CD4-positive, alpha-beta T cell treated with Interleukin-17A for 4 hours (primary cell): ENCODE results near the gene KLHL29.
A peak's percentile ranks its signal among the peaks of the same experiment; 100 is the strongest.

ENCODE experiments used
- DNase-seq: peaks from one replicate; pipeline ENCODE4 v3.0.0-alpha.2; 2020; ENCODE audit warnings: mixed read lengths

The KLHL29 gene

DNA sequence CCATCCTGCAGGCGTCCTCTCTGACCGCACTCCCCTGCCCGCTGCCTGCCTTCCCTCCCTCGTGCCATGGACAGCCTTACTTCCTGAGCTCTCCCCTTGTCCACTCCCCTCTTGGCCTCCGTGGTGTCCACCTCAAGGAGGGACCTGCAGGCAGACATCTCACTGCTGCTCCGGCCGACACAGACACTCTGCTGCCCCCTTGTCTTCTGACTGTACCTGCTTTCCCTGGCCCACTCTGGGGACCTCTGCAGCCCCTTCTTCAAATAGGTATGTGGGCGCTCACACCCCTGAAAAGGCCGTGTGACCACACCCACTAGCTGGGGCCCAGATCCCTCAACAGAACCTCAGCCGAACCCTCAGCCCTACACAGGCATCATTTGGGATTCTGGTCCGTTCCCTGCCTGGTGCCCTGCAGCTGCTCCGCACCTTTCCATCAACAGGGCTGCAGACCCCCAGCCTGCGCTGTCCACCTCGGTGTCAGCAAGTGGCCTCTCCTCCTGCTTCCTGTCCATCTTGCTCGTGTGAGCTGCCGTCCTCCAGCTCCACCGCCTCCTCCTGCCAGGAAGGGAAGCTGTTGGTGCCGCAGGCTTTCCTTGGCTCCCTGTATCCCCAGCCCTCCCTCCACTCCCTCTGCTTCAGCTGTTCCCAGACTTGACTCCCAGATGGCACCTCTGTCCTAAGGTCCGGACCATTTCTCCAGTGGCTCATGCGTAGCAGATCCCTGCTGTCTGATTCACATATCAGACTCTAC lies 94.1 kb downstream of the KLHL29 start:
- DNase-seq: no peak

- no peak for DNase-seq
These were observed 96.2 kb downstream of the KLHL29 start for GRCh38 chr2:23480957-23481797.

DNA sequence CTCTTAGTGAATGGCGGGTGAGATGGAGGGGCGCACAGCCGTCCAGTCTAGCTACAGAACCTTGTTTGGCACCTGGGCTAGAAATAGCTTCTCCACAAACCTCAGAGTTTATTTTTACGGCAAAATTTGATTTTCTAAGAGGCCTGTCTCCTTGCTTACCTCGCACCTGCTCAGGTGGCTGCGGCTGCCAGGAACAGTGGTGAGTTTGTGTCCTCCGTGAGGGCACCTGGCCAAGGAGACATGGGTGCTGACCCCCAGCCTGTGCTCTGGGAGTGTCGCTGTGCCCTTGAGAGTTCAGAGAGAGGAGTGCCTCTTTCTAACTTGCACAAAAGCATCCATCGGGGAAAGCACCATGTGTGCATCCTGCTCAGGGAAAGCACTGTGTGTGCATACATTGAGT lies 97.2 kb downstream of the KLHL29 start:
- DNase-seq: no peak

DNA sequence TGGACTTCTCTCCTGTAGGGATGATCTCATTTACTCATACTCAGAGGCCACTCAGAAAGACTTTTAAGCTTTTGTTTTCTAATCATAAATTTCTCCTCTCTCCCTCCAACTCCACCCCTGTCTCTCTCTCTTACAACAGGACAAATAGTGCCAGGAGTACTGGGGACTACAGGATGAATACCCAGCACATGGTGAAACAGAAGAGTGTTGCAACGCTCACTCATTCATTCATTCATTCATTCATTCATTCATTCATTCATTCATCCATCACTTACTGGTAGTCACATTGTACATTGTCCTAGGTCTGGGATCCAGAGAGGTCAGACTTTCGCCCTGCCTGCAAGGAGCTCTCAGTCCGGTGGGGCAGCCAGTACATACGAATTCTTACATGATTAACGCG lies 97.6 kb downstream of the KLHL29 start:
- no peak for DNase-seq

- DNase-seq: no peak
These were observed 98.8 kb downstream of the KLHL29 start for GRCh38 chr2:23483791-23484190.

- no peak for DNase-seq
These were observed 99.3 kb downstream of the KLHL29 start for GRCh38 chr2:23484275-23484674.

DNA sequence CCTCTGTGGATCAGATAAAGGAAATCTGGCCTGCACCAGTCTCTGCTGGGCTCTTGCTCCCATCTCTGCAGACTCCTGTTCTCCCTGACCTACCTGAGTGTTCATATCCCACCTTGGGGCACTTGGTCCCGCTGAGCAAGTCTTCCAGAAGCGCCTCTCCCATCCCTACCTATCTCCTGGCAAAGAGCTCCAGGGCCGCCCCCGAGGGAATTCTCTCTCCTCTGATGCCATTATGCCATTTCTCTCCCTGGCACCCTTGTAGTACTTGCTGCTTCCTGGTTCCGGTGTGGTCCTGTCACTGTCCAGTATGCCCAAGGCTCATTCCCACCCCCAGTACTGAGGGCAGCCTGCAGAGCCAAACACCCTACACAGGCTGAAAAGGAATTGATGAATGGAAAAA lies 99.8 kb downstream of the KLHL29 start:
- no peak for DNase-seq

DNA sequence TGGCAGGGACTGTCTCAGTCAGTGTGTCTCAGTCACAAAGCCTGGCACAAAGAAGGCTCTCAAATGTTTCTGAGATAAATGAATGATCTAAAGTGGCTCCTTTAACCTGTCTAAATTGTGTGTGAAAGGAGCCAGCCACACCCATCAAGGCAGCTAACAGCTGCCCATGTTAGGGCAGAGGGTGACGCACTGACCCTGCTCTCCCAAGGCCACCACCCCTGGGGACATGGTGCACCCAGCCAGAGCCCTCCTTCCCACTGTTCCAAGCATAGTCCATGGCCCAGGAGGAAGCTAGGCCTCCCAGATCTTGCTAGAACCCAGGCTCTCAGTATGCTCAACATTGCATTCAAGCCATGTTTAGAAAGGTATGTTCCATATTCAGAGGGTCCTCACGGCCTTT lies 100.3 kb downstream of the KLHL29 start:
- no peak for DNase-seq

DNA sequence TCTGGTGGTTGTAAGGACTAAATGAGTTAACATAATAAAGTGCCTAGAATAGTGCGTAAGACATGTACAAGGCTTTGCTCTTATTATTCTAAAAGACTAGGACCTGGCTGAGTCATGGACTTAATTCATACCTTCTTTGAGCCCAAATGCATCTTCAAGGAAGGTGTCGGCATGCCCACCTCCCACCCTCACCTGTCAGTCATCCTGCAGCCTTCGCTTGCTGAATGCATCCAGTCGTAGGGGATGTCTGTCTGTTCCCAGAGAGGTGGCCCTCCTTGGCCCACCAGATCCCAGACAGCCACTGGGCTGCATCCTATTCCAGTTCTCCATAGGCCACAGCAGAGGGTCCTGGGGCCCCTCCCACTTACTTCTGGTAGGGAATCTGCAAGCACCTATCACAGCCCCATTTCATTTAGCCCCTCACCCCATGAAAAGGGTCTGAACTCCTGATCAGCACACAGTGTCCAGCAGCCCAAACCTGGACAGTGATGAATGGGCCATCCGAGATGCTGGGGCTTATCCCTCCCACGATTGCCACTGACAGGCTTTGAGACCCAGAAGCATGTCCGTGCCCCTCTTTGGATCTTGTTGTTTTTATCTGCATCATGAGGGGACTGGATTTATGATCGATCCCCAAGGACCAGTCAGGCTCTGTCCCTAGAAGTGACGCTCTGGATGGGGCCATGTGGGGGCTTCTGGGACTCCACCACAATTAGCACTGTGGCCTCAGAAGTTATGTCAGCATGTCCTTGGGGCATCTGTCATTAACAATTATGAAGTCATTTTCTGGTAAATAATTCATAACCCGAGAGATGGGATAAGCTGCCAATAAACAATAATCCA lies 101.1 kb downstream of the KLHL29 start:
- DNase-seq: no peak

DNA sequence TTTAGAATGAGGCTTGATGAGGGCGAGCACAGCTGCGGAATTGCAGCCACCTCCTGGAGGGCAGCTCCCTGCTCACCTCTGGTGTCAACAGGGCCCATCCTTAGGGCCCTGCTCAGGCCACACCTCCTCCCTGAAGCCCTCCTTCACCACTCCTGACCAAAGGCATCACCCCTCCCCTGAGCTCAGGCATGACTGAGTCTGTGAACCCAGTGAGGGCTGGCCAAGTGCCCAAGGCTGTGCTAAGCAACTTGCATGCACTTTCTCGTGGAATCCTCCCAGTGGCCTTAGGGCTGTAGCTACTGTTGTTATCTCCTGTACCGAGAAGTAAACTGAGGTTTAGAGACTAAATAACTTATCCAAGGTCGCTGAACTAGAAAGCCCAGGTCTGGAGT lies 101.7 kb downstream of the KLHL29 start:
- no peak for DNase-seq

DNA sequence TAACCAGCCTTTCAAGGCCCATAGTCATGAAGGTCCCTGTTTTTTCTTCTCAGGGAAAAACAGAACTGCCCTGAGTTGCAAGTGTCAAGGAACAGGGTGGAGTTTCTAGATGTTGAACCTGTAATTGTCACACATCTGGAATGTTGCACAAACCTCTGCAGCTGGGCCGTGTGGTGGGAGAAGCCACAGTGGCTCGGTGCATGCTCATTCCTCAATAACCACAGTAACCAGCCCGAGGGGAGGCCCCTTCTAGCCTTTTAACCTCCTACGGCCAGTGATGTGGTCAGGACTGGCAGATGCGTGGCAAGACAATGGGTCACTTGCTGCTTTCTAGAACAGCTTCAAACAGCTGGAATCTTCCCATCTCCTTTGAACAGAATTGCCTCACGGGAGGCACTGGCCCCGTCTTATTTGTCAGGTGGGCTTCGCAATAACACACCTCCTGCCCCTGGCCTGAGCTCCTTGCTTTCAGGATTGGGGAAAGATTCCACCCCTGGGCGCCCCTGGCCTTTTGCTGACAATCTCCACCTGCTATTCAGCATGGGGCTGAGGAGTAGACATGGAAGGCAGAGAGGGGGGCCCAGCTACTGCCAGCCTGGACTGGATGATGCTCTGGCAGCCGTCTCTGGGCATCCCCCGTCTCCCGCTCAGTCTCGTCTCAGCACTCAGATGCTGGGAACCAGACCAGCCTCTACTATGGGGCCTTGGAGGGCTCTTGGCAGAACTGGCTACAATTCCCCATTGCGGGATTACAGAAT lies 102.9 kb downstream of the KLHL29 start:
- DNase-seq: no peak

GRCh38 chr2:23488584-23488983 lies 103.6 kb downstream of the KLHL29 start:
- DNase-seq: no peak

DNA sequence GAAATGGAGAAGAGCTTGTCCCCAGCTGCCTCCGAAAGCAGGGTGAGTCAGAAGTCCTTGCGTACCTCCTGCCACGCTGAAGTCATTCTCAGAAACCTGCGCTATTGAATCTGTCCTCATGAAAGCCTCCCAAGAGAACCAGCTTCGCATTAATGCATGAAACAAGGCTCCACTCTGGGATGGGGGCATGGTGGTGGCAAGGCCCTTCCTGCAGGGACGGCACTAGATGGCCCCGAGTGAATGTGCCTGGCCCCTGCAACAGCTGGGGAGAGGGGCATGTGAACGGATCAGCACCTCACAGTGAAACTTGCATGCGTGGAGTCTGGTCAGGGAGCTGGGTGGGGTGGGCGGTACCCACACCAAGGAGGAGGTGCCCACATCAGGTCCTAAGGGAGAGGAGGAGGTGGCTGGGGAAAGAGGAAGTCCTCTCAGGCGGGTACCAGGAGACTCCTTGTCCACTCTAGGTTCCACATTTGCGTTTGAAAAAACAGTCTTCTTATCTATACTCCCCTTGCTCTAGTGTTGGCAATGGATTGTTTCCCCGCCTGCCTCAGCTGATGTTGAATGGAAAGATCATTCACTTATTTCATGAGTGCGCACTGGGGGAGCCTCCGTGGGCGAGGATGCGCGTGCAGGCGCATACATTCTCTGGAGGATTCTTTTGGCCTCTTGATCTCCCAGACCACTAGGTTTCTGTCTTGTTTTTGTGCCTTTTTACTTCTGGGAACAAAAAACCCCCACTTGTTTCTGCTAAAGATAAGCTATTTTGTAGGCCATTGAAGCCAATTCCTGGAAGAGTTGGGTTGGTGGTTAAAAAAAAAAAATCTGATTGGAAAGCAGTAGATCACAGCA lies 104.7 kb downstream of the KLHL29 start:
- DNase-seq: no peak

DNA sequence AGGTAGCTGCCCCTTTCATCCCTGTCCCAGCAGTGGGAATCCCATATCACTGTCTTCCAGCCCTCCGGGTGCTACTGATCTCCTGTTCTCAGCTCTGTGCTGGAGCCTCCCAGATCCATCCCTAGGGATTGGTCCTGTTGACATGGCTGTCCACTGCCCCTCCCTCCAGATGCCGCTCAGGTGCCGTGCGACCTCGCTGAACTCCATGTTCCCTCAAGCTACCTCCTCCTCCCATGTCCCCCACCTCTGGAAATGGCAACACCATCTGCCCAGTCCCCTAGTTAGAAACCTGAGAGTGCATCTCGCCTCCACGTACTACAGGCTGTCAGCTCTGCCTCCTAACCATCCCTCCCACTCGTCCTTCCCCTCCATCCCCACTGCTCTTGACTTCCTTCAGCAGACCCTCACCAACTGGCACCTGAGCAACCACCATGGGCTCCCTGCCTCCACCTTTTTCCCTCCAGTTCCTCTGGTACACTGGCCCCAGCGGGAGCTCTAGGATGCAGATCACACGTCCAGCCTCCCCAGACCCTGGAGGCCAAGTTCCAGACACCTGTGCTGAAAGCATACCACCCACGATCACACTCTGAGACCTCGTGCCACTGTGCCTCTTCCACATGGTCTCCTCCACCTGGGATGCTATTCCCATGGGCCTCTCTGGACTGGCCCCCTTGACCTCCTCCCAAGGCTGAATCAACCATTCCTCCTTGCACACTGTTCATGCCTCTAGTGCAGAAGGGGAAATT lies 106.8 kb downstream of the KLHL29 start:
- DNase-seq: no peak

DNA sequence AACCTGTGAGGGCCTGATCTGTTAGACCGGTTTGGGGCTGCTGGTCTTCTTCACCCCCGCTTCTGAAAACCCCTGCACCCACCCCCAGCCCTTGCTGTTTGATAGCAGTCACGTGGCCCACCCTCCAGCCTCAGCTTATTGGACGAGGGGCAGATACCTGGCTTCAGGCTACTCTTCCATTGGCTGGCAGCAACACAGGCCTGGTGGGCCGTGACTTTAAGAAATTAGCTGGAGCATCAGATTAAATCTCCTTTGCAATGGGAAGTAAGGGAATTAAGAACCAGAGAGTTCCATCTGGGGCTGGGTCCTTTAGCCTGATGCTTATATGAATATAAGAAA lies 107.3 kb downstream of the KLHL29 start:
- no peak for DNase-seq

- no peak for DNase-seq
These were observed 107.9 kb downstream of the KLHL29 start for GRCh38 chr2:23492921-23493320.

GRCh38 chr2:23493846-23494245 lies 108.9 kb downstream of the KLHL29 start:
- DNase-seq: no peak

GRCh38 chr2:23494286-23494685 lies 109.3 kb downstream of the KLHL29 start:
- no peak for DNase-seq

- DNase-seq: no peak
These were observed 110.7 kb downstream of the KLHL29 start for GRCh38 chr2:23495661-23496114.

GRCh38 chr2:23496456-23496855 lies 111.5 kb downstream of the KLHL29 start:
- no peak for DNase-seq

- DNase-seq: peak; percentile 17
These were observed 112.1 kb downstream of the KLHL29 start for GRCh38 chr2:23497063-23497462.
